Activated B cell treated with CpG ODN at 0.5 μM for 24 hours (primary cell): ENCODE data around the gene NDE1. TPM values are rescaled to one million over a fixed set of nuclear protein-coding genes. Genes with fewer than 3 reads are reported as not detected.
"Not testable (repeated sequence)": the region's sequence is repeated elsewhere in the genome, so short reads cannot be mapped to it uniquely, and the experiment has no call there.

Experiments
- ATAC-seq: fragments of 200-7000 bp; cut with Tn5 transposase; one replicate; pipeline ENCODE4 v1.10.0; 2021; ENCODE audit warnings: low read depth, mild to moderate bottlenecking, moderate library complexity
- CTCF ChIA-PET: fragments of 350-600 bp; sonication (Branson Sonifier 250); formaldehyde crosslinking; loops from one replicate; lab custom pipeline; 2021; ENCODE audit warnings: antibody characterized with exemption; lab: Charles Lee
- POLR2A ChIA-PET: fragments of 350-600 bp; sonication (Branson Sonifier 250); formaldehyde crosslinking; loops from one replicate; lab custom pipeline; 2021; ENCODE audit warnings: antibody characterized with exemption; lab: Charles Lee
- DNase-seq: peaks from one replicate; pipeline ENCODE4 v3.0.0; 2022
- H3K27ac Mint-ChIP-seq: one replicate; pipeline ENCODE4 v1.8.0; 2020; ENCODE audit warnings: mixed read lengths
- H3K27me3 Mint-ChIP-seq: one replicate; pipeline ENCODE4 v1.8.0; 2021; ENCODE audit warnings: mixed read lengths
- H3K36me3 Mint-ChIP-seq: one replicate; pipeline ENCODE4 v1.8.0; 2021; ENCODE audit warnings: low read depth, mixed read lengths
- H3K4me1 Mint-ChIP-seq: one replicate; pipeline ENCODE4 v1.8.0; 2021; ENCODE audit warnings: mixed read lengths
- H3K4me3 Mint-ChIP-seq: one replicate; pipeline ENCODE4 v1.8.0; 2020; ENCODE audit warnings: mild to moderate bottlenecking, mixed read lengths
- H3K9me3 Mint-ChIP-seq: one replicate; pipeline ENCODE4 v1.8.0; 2020; ENCODE audit warnings: mixed read lengths
- intact Hi-C: fragments of 100-400 bp; cut with micrococcal nuclease; formaldehyde crosslinking; loops from one replicate; pipeline ENCODE4 v1.15.1; 2024
- total RNA-seq: library from RNA; stranded (reverse); gene quantifications from 2 replicates; pipeline ENCODE4 v1.2.3, GENCODE V29; 2022
- TF ChIP-seq, protein P1 (sequence below): fragments of 200-600 bp; IDR thresholded peaks from one replicate; pipeline ENCODE4 v1.8.0; 2022; ENCODE audit warnings: antibody characterized with exemption, mild to moderate bottlenecking

NDE1 gene
- total RNA-seq, 1 donor from 2014 or later: 163 TPM

DNA sequence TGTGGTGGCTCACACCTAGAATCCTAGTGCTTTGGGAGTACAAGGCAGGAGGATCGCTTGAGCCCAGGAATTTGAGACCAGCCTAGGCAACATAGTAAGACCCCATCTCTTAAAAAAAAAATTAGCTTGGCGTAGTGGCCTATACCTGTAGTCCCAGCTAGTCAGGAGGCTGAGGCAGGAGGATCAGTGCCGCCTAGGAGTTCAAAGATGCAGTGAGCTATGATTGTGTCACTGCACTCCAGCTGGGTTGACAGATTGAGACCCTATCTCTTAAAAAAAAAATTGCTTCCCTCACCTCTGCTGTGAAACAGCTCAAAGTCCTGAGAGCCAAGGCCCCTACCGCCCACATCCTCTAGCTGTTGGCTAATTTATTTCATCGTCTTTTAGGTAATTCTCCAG is 10.2 kb downstream of the NDE1 start:
- H3K4me1 Mint-ChIP-seq: peaks cover 57% of the 10 kb centered on the region
- TF ChIP-seq, protein P1, sequence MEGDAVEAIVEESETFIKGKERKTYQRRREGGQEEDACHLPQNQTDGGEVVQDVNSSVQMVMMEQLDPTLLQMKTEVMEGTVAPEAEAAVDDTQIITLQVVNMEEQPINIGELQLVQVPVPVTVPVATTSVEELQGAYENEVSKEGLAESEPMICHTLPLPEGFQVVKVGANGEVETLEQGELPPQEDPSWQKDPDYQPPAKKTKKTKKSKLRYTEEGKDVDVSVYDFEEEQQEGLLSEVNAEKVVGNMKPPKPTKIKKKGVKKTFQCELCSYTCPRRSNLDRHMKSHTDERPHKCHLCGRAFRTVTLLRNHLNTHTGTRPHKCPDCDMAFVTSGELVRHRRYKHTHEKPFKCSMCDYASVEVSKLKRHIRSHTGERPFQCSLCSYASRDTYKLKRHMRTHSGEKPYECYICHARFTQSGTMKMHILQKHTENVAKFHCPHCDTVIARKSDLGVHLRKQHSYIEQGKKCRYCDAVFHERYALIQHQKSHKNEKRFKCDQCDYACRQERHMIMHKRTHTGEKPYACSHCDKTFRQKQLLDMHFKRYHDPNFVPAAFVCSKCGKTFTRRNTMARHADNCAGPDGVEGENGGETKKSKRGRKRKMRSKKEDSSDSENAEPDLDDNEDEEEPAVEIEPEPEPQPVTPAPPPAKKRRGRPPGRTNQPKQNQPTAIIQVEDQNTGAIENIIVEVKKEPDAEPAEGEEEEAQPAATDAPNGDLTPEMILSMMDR: no peak
- ATAC-seq: no peak
- CTCF ChIA-PET: interaction anchor here (0.8 kb wide), 1 partner anchor 12 kb away, joined by 3 read pairs; no protein-coding TSS in a partner anchor
- peak overlapping the region; percentile 73 for H3K27ac Mint-ChIP-seq
- POLR2A ChIA-PET: interaction anchor here (0.6 to 4.4 kb wide), 4 partner anchors 17 to 209 kb away, joined by 3 to 58 read pairs (median 5); partner anchors contain the start of gene MARF1
- H3K27me3 Mint-ChIP-seq: no peaks in the 10 kb centered on the region
- no peak overlapping the region for H3K4me3 Mint-ChIP-seq
- H3K36me3 Mint-ChIP-seq: peaks cover 66% of the 10 kb centered on the region
- H3K9me3 Mint-ChIP-seq: no peaks in the 10 kb centered on the region
- intact Hi-C loops: no loop called here
- DNase-seq: no peak

DNA sequence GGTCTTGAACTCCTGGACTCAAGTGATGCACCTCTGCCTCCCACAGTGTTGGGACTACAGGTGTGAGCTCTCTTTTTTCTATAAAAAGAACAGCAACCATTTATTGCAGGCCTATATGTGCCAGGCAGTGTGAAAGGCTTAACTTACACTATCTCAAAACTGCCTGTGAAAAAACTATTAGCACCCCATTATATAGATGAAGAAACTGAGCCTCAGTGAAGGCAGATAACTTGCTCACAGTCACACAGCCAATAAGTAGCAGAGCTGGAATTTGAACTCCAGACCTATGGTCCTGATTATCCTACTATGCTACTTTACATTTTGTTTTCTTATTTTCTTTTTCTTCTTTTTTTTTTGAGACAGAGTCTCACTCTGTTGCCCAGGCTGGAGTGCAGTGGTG is 15.1 kb downstream of the NDE1 start:
- ChIA-PET CTCF (no interaction called here), POLR2A (interaction anchor here (0.9 kb wide), 1 partner anchor 33 kb away, joined by 3 read pairs; no protein-coding TSS in a partner anchor)
- Mint-ChIP-seq H3K9me3 (no peaks in the 10 kb centered on the region), H3K27me3 (no peaks in the 10 kb centered on the region), H3K4me3 (no peak overlapping the region), H3K4me1 (peaks cover 20% of the 10 kb centered on the region), H3K27ac (no peak overlapping the region), H3K36me3 (peaks cover 80% of the 10 kb centered on the region)
- no peak for ATAC-seq
- no peak for DNase-seq
- TF ChIP-seq, protein P1: no peak
- intact Hi-C loops: no loop called here

DNA sequence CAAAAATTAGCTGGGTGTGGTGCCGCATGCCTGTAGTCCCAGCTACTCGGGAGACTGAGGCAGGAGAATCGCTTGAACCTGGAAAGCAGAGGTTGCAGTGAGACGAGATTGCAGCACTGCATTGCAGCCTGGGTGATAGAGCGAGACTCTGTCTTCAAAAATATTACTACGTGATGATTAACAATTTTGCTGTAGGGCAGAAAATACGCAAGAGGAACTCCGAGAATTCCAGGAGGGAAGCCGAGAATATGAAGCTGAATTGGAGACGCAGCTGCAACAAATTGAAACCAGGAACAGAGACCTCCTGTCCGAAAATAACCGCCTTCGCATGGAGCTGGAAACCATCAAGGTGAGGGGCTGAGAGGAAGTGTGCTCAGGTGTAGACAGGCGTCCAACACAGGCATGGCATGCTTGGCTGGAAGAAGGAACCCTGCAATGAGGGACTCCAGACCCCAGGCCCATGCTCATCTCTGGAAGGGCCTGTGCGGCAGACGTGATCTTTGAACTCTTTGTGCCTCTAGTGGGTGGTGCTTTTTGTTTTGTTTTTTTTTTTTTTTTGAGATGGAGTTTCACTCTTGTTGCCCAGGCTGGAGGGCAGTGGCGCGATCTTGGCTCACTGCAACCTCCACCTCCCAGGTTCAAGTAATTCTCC is 17.2 kb downstream of the NDE1 start:
- TF ChIP-seq, protein P1: no peak
- no peak for ATAC-seq
- no peak overlapping the region for H3K4me3 Mint-ChIP-seq
- intact Hi-C loops: no loop called here
- peaks cover 12% of the 10 kb centered on the region for H3K4me1 Mint-ChIP-seq
- POLR2A ChIA-PET: no interaction called here
- H3K27ac Mint-ChIP-seq: no peak overlapping the region
- no peak for DNase-seq
- no peaks in the 10 kb centered on the region for H3K9me3 Mint-ChIP-seq
- peaks cover 83% of the 10 kb centered on the region for H3K36me3 Mint-ChIP-seq
- no peaks in the 10 kb centered on the region for H3K27me3 Mint-ChIP-seq
- CTCF ChIA-PET: no interaction called here

- Mint-ChIP-seq H3K4me1 (peaks cover 34% of the 10 kb centered on the region), H3K9me3 (no peaks in the 10 kb centered on the region), H3K27ac (peak overlapping the region; percentile 87), H3K27me3 (no peaks in the 10 kb centered on the region), H3K4me3 (no peak overlapping the region), H3K36me3 (peaks cover 88% of the 10 kb centered on the region)
- CTCF ChIA-PET: interaction anchor here (0.9 to 1.0 kb wide), 2 partner anchors 11 to 12 kb away, joined by 3 read pairs; no protein-coding TSS in a partner anchor
- intact Hi-C loops: loop anchor here (1.0 kb wide), 1 partner anchor 28 kb away; the partner anchor contains the start of gene MARF1
- POLR2A ChIA-PET: interaction anchor here (2.7 kb wide), 1 partner anchor 29 kb away, joined by 12 read pairs; the partner anchor contains the start of gene MARF1
- ATAC-seq (no peak), DNase-seq (no peak)
- TF ChIP-seq, protein P1: no peak
These were observed 21.6 kb downstream of the NDE1 start for GRCh38 chr16:15671530-15672117.

- H3K4me3 Mint-ChIP-seq, H3K27me3 Mint-ChIP-seq, DNase-seq, ATAC-seq, H3K9me3 Mint-ChIP-seq: not testable (repeated sequence)
- ChIA-PET CTCF (interaction anchor here (0.9 kb wide), 1 partner anchor 12 kb away, joined by 3 read pairs; no protein-coding TSS in a partner anchor), POLR2A (interaction anchor here (2.7 kb wide), 1 partner anchor 30 kb away, joined by 12 read pairs; the partner anchor contains the start of gene MARF1)
- H3K27ac Mint-ChIP-seq: peak overlapping the region; percentile 87
- H3K4me1 Mint-ChIP-seq: peaks cover 34% of the 10 kb centered on the region
- peaks cover 88% of the 10 kb centered on the region for H3K36me3 Mint-ChIP-seq
- intact Hi-C loops: loop anchor here (1.0 kb wide), 1 partner anchor 29 kb away; the partner anchor contains the start of gene MARF1
These were observed 22.1 kb downstream of the NDE1 start for GRCh38 chr16:15672127-15672513.
